ENCODE results near the gene HLA-B. TPM values are rescaled to one million over a fixed set of nuclear protein-coding genes. Genes with fewer than 3 reads are reported as not detected.
"Not testable (repeated sequence)": the region's sequence is repeated elsewhere in the genome, so short reads cannot be mapped to it uniquely, and the experiment has no call there.

HLA-B gene
- total RNA-seq, 3 donors from 2014 or later: 1,294 to 6,470 (median 3,045) TPM

DNA sequence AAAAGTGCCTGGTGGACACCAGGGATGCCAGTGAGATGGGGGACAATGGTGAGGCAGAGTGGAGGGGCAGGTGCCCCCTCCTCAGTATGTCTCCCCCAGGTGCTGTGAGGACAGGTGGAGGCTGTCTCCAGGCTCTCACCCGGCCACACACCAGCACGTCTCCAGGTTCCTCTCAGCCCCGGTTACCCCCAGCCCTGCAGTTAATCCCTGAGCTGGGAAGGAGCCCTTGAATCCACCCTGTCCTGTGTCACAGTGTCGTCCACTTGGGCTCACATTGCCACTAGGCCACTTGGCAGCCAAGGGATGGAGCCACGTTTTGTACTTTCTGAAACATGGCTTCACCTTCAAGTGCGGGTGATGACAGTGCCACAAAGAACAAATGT lies 21.7 kb upstream of the HLA-B start:
- Histone ChIP-seq H3K36me3 (ENCODE audit: low read depth) (no peaks in the 10 kb centered on the region), H3K9me3 (no peaks in the 10 kb centered on the region), H3K4me1 (ENCODE audit: low read depth) (peaks cover 13% of the 10 kb centered on the region), H3K4me3 (no peak overlapping the region)
- DNase-seq: no peak
- TF ChIP-seq, protein P1, sequence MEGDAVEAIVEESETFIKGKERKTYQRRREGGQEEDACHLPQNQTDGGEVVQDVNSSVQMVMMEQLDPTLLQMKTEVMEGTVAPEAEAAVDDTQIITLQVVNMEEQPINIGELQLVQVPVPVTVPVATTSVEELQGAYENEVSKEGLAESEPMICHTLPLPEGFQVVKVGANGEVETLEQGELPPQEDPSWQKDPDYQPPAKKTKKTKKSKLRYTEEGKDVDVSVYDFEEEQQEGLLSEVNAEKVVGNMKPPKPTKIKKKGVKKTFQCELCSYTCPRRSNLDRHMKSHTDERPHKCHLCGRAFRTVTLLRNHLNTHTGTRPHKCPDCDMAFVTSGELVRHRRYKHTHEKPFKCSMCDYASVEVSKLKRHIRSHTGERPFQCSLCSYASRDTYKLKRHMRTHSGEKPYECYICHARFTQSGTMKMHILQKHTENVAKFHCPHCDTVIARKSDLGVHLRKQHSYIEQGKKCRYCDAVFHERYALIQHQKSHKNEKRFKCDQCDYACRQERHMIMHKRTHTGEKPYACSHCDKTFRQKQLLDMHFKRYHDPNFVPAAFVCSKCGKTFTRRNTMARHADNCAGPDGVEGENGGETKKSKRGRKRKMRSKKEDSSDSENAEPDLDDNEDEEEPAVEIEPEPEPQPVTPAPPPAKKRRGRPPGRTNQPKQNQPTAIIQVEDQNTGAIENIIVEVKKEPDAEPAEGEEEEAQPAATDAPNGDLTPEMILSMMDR (IDR thresholded peaks at IDR 0.05): no peak
- intact Hi-C loops (cut with DNase I, micrococcal nuclease): no loop called here
- ATAC-seq: peak; percentile 7

DNA sequence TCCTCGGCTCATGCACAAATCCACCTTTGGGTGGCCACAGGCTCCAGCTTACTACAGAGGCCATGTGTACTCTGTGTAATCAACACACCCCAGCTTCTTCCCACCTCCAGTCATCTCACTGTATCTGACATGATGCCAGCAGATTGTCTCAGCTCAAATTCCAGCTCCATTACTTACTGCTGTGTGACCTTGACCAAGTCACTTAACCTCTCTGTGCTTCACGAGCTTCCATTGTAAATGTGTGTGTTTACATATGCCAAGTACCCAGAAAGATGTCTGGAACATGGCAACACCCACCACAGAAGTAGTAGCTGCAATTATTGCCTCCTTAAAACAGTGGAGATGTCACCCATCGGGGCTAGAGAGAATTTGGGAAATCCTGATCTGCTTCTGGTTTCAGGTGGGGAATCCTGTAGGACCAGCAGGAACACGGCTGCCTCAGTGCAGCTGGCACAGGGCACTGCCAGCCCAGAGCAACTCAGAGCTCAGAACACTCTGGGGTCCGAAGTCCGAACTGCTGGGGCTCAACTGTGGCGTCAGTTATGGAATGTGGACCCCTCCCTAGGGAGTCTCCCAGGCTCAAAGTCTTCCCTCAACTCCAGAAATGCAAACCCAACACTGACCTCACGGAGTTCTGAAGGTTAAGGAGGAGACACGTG lies 21.2 kb upstream of the HLA-B start:
- intact Hi-C loops (cut with DNase I, micrococcal nuclease): no loop called here
- H3K36me3 ChIP-seq (ENCODE audit: low read depth): no peaks in the 10 kb centered on the region
- H3K4me1 ChIP-seq (ENCODE audit: low read depth): peaks cover 13% of the 10 kb centered on the region
- DNase-seq: peak; percentile 69 to 78 (median 75)
- TF ChIP-seq, protein P1 (IDR thresholded peaks at IDR 0.05): no peak
- H3K4me3 ChIP-seq: no peak overlapping the region
- H3K9me3 ChIP-seq: no peaks in the 10 kb centered on the region
- peak; percentile 94 for ATAC-seq

DNA sequence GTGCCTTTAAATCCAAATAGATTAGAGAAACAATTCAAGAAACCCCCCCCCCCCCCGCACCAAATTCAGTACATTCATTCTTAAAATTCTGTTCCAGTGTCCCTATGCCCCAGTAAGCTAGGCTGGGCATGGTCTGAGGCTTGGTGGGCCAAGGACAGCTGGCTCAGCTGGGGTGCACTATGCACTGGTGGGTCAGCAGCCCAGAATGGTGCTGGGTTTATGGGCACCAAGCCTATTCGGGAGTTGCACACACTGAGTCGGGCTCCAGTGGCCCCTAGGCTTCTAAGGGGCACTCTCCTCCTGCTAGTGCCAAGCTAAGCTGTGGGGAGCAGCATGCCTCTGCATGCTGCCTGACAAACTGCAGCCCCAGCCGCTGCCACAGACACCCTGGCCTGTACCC lies 20.1 kb upstream of the HLA-B start:
- TF ChIP-seq, protein P1 (IDR thresholded peaks at IDR 0.05): no peak
- ATAC-seq (no peak), DNase-seq (no peak)
- H3K4me1 ChIP-seq (ENCODE audit: low read depth): peaks cover 13% of the 10 kb centered on the region
- intact Hi-C loops (cut with DNase I, micrococcal nuclease): no loop called here
- H3K9me3 ChIP-seq: no peaks in the 10 kb centered on the region
- no peaks in the 10 kb centered on the region for H3K36me3 ChIP-seq (ENCODE audit: low read depth)
- no peak overlapping the region for H3K4me3 ChIP-seq

DNA sequence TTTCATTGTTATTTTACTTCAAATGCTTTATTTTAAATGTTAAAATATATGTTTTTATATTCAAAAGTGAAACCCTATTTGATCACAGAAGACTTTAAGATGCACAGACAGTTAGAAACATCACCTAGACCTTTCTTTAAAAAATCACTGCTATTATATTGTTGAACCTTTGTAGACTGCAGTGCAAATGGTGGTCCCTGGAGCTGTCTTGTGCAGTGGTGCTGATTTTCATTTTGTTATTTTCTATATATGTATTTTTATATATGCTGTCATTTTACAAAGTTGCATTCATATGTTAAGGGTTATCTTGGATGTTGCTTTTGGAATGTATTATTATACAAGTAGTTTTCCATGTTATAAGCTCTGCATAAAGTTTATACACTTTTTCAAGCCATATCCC lies 18.7 kb upstream of the HLA-B start:
- intact Hi-C loops (cut with DNase I, micrococcal nuclease): no loop called here
- no peak for ATAC-seq
- TF ChIP-seq, protein P1 (IDR thresholded peaks at IDR 0.05): no peak

DNA sequence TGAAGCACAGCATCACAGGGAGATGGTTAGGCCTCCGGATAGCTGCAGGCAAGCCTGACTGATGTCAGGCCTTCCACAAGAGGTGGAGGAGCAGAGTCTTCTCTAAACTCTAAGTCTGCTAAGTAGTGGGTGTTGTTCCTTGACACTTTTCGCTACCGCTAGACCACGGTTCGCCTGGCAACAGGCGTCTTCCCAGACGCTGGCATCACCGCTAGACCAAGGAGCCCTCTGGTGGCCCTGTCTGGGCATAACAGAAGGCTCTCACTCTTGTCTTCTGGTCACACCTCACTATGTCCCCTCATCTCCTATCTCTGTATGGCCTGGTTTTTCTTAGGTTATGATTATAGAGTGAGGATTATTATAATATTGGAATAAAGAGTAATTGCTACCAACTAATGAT lies 17.1 kb upstream of the HLA-B start:
- DNase-seq: peak in 1 of 3 donors; percentile 55
- peaks cover 13% of the 10 kb centered on the region for H3K4me1 ChIP-seq (ENCODE audit: low read depth)
- not testable (repeated sequence) for H3K9me3 ChIP-seq; H3K4me3 ChIP-seq; H3K36me3 ChIP-seq (ENCODE audit: low read depth); ATAC-seq
- TF ChIP-seq, protein P1 (IDR thresholded peaks at IDR 0.05): peak; percentile 24
- intact Hi-C loops (cut with DNase I, micrococcal nuclease): loop anchor here in 1 of 2 donors (5.0 kb wide), 1 partner anchor 237 kb away; the partner anchor contains the start of gene PSORS1C2

More for the DNA sequence above, 18.7 kb upstream of the HLA-B start:
- Histone ChIP-seq H3K4me3 (no peak overlapping the region), H3K4me1 (ENCODE audit: low read depth) (peaks cover 13% of the 10 kb centered on the region), H3K9me3 (no peaks in the 10 kb centered on the region), H3K36me3 (ENCODE audit: low read depth) (no peaks in the 10 kb centered on the region)
- DNase-seq: no peak

All from mucosa of descending colon (tissue), 3 donors.